Omental fat pad (tissue), 4 donors: Measurements from ENCODE around the gene MCM3AP. TPM values are rescaled to one million over a fixed set of nuclear protein-coding genes. Genes with fewer than 3 reads are reported as not detected.
"Not testable (repeated sequence)": the region's sequence is repeated elsewhere in the genome, so short reads cannot be mapped to it uniquely, and the experiment has no call there.

Source experiments
- ATAC-seq: fragments of 150-250 bp; one replicate; pipeline ENCODE4 v1.9.1; 2016; ENCODE audit warnings: mild to moderate bottlenecking, moderate library complexity; ENCODE audit not compliant: low FRiP score
- DNase-seq: peaks from one replicate; pipeline ENCODE4 v3.0.0-alpha.2; 2019; ENCODE audit warnings: low spot score
- CTCF ChIP-seq, 3 donors: fragments of 450-650 bp; IDR thresholded peaks; one replicate each; pipeline ENCODE4 v1.5.1; 2016 to 2017; ENCODE audit warnings: antibody characterized with exemption in 3 of 3, mild to moderate bottlenecking in 3 of 3, moderate library complexity in 2 of 3
- total RNA-seq, 4 donors: library from RNA; depleted of rRNA; stranded (reverse); fragments of >200 nt; gene quantifications; one replicate each; pipeline ENCODE4 v1.1.0, GENCODE V29; 2016

The MCM3AP gene
- total RNA-seq, 4 donors from 2014 or later = 63.8 to 129 (median 76.6) TPM

GRCh38 chr21:46226146-46226545, 59.3 kb downstream of the MCM3AP start:
- DNase-seq = no peak
- no peak for ATAC-seq
- TF ChIP-seq CTCF (IDR thresholded peaks at IDR 0.05) = no peak

- DNase-seq, ATAC-seq: not testable (repeated sequence)
Measured at GRCh38 chr21:46223661-46224060, 61.8 kb downstream of the MCM3AP start.

- DNase-seq (no peak), ATAC-seq (no peak)
- TF ChIP-seq CTCF (IDR thresholded peaks at IDR 0.05) = no peak
Measured at GRCh38 chr21:46223217-46223616, 62.2 kb downstream of the MCM3AP start.

GRCh38 chr21:46222436-46223116, 62.8 kb downstream of the MCM3AP start:
- DNase-seq = no peak
- no peak for ATAC-seq
- TF ChIP-seq CTCF (IDR thresholded peaks at IDR 0.05) = no peak

- ATAC-seq = no peak
- no peak for TF ChIP-seq CTCF (IDR thresholded peaks at IDR 0.05)
- DNase-seq = no peak
Measured at GRCh38 chr21:46221664-46222435, 63.6 kb downstream of the MCM3AP start.

GRCh38 chr21:46220847-46221246, 64.6 kb downstream of the MCM3AP start:
- ATAC-seq = no peak
- no peak for DNase-seq
- no peak for TF ChIP-seq CTCF (IDR thresholded peaks at IDR 0.05)

- TF ChIP-seq CTCF (IDR thresholded peaks at IDR 0.05) = no peak
- no peak for DNase-seq
- no peak for ATAC-seq
Measured at GRCh38 chr21:46220275-46220810, 65.1 kb downstream of the MCM3AP start.
